GM06990 (cell line): ENCODE results near the gene SLC25A41.
A peak's percentile ranks its signal among the peaks of the same experiment; 100 is the strongest.

Experiments used
- DNase-seq: peaks from one replicate; pipeline ENCODE4 v3.0.0-alpha.2; 2011; ENCODE audit not compliant: insufficient read length; ENCODE audit errors: extremely low read depth
- H3K27me3 ChIP-seq: replicated peaks from 2 replicates; pipeline ENCODE4 v1.6.0; 2011; ENCODE audit warnings: low read length; ENCODE audit not compliant: control insufficient read depth, insufficient read depth
- H3K36me3 ChIP-seq: 2 replicates; pipeline ENCODE4 v1.5.1; 2011; ENCODE audit warnings: low read length; ENCODE audit not compliant: control insufficient read depth, insufficient read depth
- H3K4me3 ChIP-seq: replicated peaks from 2 replicates; pipeline ENCODE4 v1.5.1; 2011; ENCODE audit warnings: low read depth, mild to moderate bottlenecking, control low read depth, low read length
- TF ChIP-seq, protein P1 (sequence below): IDR thresholded peaks from 2 replicates; pipeline ENCODE4 v1.5.1; 2011; ENCODE audit warnings: low read length, control low read depth, mild to moderate bottlenecking, inconsistent platforms; ENCODE audit not compliant: insufficient read depth, poor library complexity, severe bottlenecking

The SLC25A41 gene

DNA sequence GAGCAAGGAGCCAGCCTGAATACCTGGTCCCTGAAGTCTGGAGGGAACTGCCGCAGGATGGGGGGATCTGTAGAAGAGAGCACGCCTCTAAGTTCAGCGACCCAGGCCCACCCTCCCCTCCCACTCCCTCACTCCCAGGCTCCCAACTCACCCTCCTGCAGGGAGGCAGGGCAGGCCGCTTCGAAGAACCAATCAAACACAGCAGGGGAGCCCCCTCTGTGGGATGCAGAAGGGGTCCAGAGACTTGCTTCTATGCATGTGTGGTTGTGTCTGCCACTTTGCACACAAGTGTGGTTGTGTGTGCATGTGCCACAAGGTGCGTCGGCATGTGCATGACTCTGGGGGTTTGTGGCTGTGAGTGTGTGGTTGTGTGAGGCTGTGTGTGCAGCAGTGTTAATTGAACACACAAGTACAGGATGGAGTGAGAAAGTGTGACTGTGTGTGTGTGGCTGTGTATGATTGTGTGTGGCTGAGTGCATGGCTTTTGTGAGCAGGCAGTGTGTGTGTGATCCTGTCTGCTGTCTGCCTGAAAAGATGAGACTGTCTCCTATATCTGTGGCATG lies 46.4 kb upstream of the SLC25A41 start:
- DNase-seq = no peak
- Histone ChIP-seq H3K27me3 (no peaks in the 10 kb centered on the region), H3K4me3 (no peak overlapping the region), H3K36me3 (peaks cover 27% of the 10 kb centered on the region)
- TF ChIP-seq, protein P1, sequence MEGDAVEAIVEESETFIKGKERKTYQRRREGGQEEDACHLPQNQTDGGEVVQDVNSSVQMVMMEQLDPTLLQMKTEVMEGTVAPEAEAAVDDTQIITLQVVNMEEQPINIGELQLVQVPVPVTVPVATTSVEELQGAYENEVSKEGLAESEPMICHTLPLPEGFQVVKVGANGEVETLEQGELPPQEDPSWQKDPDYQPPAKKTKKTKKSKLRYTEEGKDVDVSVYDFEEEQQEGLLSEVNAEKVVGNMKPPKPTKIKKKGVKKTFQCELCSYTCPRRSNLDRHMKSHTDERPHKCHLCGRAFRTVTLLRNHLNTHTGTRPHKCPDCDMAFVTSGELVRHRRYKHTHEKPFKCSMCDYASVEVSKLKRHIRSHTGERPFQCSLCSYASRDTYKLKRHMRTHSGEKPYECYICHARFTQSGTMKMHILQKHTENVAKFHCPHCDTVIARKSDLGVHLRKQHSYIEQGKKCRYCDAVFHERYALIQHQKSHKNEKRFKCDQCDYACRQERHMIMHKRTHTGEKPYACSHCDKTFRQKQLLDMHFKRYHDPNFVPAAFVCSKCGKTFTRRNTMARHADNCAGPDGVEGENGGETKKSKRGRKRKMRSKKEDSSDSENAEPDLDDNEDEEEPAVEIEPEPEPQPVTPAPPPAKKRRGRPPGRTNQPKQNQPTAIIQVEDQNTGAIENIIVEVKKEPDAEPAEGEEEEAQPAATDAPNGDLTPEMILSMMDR = no peak

DNA sequence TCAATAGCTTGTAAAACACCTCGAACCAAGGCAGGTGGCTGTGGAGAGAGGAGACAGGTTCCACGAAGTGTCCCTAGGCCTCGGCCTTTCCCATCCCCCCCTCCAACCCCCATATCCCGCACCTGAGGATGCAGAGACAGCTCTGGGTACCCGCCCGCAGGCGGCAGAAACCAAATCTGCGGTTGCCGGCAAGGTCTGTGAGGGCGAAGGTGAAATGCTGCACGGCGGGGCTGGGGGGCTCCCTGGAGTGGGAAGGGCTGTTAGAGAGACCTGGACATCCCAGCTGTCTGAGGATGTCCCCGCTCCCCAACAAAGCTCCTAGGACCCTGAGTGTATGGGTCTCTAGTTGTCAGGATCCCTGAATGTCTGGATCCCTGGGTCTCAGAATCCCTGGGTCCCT lies 45.3 kb upstream of the SLC25A41 start:
- no peak for DNase-seq
- Histone ChIP-seq H3K36me3 (peaks cover 28% of the 10 kb centered on the region), H3K27me3 (no peaks in the 10 kb centered on the region), H3K4me3 (no peak overlapping the region)
- TF ChIP-seq, protein P1 = no peak

- Histone ChIP-seq H3K4me3 (no peak overlapping the region), H3K36me3 (peaks cover 32% of the 10 kb centered on the region), H3K27me3 (no peaks in the 10 kb centered on the region)
- TF ChIP-seq, protein P1 = no peak
- no peak for DNase-seq
Measured at GRCh38 chr19:6476896-6477431, 43.4 kb upstream of the SLC25A41 start.

GRCh38 chr19:6476155-6476895 lies 42.8 kb upstream of the SLC25A41 start:
- peak; percentile 63 for DNase-seq
- Histone ChIP-seq H3K4me3 (no peak overlapping the region), H3K36me3 (peaks cover 32% of the 10 kb centered on the region), H3K27me3 (no peaks in the 10 kb centered on the region)
- TF ChIP-seq, protein P1 = no peak

- TF ChIP-seq, protein P1 = no peak
- no peak for DNase-seq
- no peak overlapping the region for H3K4me3 ChIP-seq
- H3K27me3 ChIP-seq = no peaks in the 10 kb centered on the region
- H3K36me3 ChIP-seq = peaks cover 36% of the 10 kb centered on the region
Measured at GRCh38 chr19:6475321-6476108, 42.0 kb upstream of the SLC25A41 start.
